A673 (cell line): ENCODE measurements around the gene OR2L8.
"Not testable (repeated sequence)": the region's sequence is repeated elsewhere in the genome, so short reads cannot be mapped to it uniquely, and the experiment has no call there.

Experiments
- CTCF ChIP-seq: fragments of 300-800, 200-600 bp; sonication (generic); conservative IDR thresholded peaks from 2 replicates; pipeline ENCODE4 v1.5.1; 2017; ENCODE audit warnings: low read depth, mild to moderate bottlenecking, antibody characterized with exemption, low read length, moderate library complexity, mixed read lengths
- EZH2 ChIP-seq: fragments of 200-600 bp; sonication (generic); IDR thresholded peaks from 2 replicates; pipeline ENCODE4 v1.6.1; 2017; ENCODE audit warnings: borderline replicate concordance, low read depth, mild to moderate bottlenecking, mixed read lengths, antibody characterized with exemption, low read length; ENCODE audit not compliant: poor library complexity, severe bottlenecking

GRCh38 chr1:247936965-247937734, 11.5 kb upstream of the OR2L8 start:
- TF ChIP-seq EZH2, result not testable (repeated sequence)
- peak; percentile 43 for TF ChIP-seq CTCF
